Liver (tissue), 9 donors: Measurements from ENCODE around the gene ZER1. TPM values are rescaled to one million over a fixed set of nuclear protein-coding genes. Genes with fewer than 3 reads are reported as not detected.

Source experiments
- DNase-seq: peaks from one replicate; pipeline ENCODE4 v3.0.0-alpha.2; 2017; ENCODE audit warnings: low spot score
- H3K27ac ChIP-seq, 2 donors: one replicate each; pipeline ENCODE4 v1.7.0; 2013; ENCODE audit warnings: inconsistent platforms in 2 of 2, low read length in 2 of 2, control low read depth in 1 of 2, low read depth in 1 of 2, mild to moderate bottlenecking in 1 of 2
- H3K27me3 ChIP-seq, 4 donors: one replicate each; pipeline versions ENCODE4 v1.6.1 to v1.7.0; 2013; ENCODE audit warnings: low read length in 3 of 4, inconsistent platforms in 1 of 4, mild to moderate bottlenecking in 1 of 4, moderate library complexity in 1 of 4; ENCODE audit not compliant: control insufficient read depth in 4 of 4, insufficient read depth in 4 of 4
- H3K36me3 ChIP-seq, 4 donors: one replicate each; pipeline versions ENCODE4 v1.6.1 to v1.7.0; 2013; ENCODE audit warnings: low read length in 3 of 4, mild to moderate bottlenecking in 3 of 4, low read depth in 1 of 4, moderate library complexity in 1 of 4; ENCODE audit not compliant: control insufficient read depth in 4 of 4, insufficient read depth in 3 of 4
- H3K4me1 ChIP-seq, 4 donors: one replicate each; pipeline versions ENCODE4 v1.6.1 to v1.7.0; 2013; ENCODE audit warnings: low read length in 3 of 4, mild to moderate bottlenecking in 3 of 4, moderate library complexity in 1 of 4; ENCODE audit not compliant: control insufficient read depth in 4 of 4, insufficient read depth in 4 of 4
- H3K4me3 ChIP-seq, 3 donors: one replicate each; pipeline versions ENCODE4 v1.6.1 to v1.7.0; 2013; ENCODE audit warnings: low read length in 3 of 3, control low read depth in 1 of 3, low read depth in 1 of 3, mild to moderate bottlenecking in 1 of 3
- H3K9ac ChIP-seq, 2 donors: one replicate each; pipeline ENCODE4 v1.7.0; 2013; ENCODE audit warnings: low read length in 2 of 2, mild to moderate bottlenecking in 2 of 2, moderate library complexity in 2 of 2, control low read depth in 1 of 2, low read depth in 1 of 2
- H3K9me3 ChIP-seq, 4 donors: one replicate each; pipeline versions ENCODE4 v1.6.1 to v1.7.0; 2013; ENCODE audit warnings: low read length in 3 of 4; ENCODE audit not compliant: control insufficient read depth in 4 of 4
- EGR1 ChIP-seq, 2 donors: IDR thresholded peaks; 2 replicates each; pipeline ENCODE4 v1.6.1; 2016 to 2018; ENCODE audit warnings: antibody characterized with exemption in 2 of 2, low read depth in 2 of 2
- FOXA1 ChIP-seq: IDR thresholded peaks from 2 replicates; pipeline ENCODE4 v1.6.1; 2016; ENCODE audit warnings: antibody characterized with exemption
- FOXA2 ChIP-seq: IDR thresholded peaks from 2 replicates; pipeline ENCODE4 v1.6.1; 2016; ENCODE audit warnings: antibody characterized with exemption
- GABPA ChIP-seq, 2 donors: IDR thresholded peaks in 1 of 2; conservative IDR thresholded peaks in 1 of 2; 2 replicates each; pipeline ENCODE4 v1.6.1; 2016; ENCODE audit warnings: antibody characterized with exemption in 2 of 2, mild to moderate bottlenecking in 1 of 2, moderate library complexity in 1 of 2
- HNF4A ChIP-seq, 2 donors: conservative IDR thresholded peaks; 2 replicates each; pipeline ENCODE4 v1.6.1; 2016; ENCODE audit warnings: antibody characterized with exemption in 2 of 2, mild to moderate bottlenecking in 2 of 2
- HNF4G ChIP-seq: IDR thresholded peaks from 2 replicates; pipeline ENCODE4 v1.6.1; 2016; ENCODE audit warnings: antibody characterized with exemption
- JUND ChIP-seq, 2 donors: IDR thresholded peaks; 2 replicates each; pipeline ENCODE4 v1.6.1; 2016; ENCODE audit warnings: antibody characterized with exemption in 2 of 2
- NR2F2 ChIP-seq: IDR thresholded peaks from 2 replicates; pipeline ENCODE4 v1.6.1; 2016; ENCODE audit warnings: antibody characterized with exemption
- RAD21 ChIP-seq, 2 donors: IDR thresholded peaks; 2 replicates each; pipeline ENCODE4 v1.6.1; 2016; ENCODE audit warnings: antibody characterized with exemption in 2 of 2, mild to moderate bottlenecking in 2 of 2
- RXRA ChIP-seq, 2 donors: IDR thresholded peaks; 2 replicates each; pipeline ENCODE4 v1.6.1; 2017 to 2018; ENCODE audit warnings: antibody characterized with exemption in 2 of 2, mild to moderate bottlenecking in 1 of 2
- SP1 ChIP-seq: IDR thresholded peaks from 2 replicates; pipeline ENCODE4 v1.6.1; 2018; ENCODE audit warnings: antibody characterized with exemption, mild to moderate bottlenecking
- TAF1 ChIP-seq: conservative IDR thresholded peaks from 2 replicates; pipeline ENCODE4 v1.6.1; 2016; ENCODE audit warnings: antibody characterized with exemption, mild to moderate bottlenecking
- YY1 ChIP-seq: IDR thresholded peaks from 2 replicates; pipeline ENCODE4 v1.6.1; 2016; ENCODE audit warnings: antibody characterized with exemption, mild to moderate bottlenecking
- WGBS: extraction: QIAGEN DNeasy Blood & Tissue Kit; methylation state at CpG from one replicate; pipeline ENCODE4 v1.1.7; 2013; 5-methylcytosine and 5-hydroxymethylcytosine counted together
- polyA plus RNA-seq, 2 donors: library from polyadenylated mRNA; stranded (reverse) in 1 of 2; unstranded in 1 of 2; fragments of 200-250 nt in 1 of 2; fragments of >200 nt in 1 of 2; fragmentation: Nextera tagmentation in 1 of 2; extraction: Ambion mirVana in 1 of 2; gene quantifications; one replicate each; pipeline versions ENCODE4 v1.2.1 to v1.2.3, GENCODE V29; 2013 to 2015
- total RNA-seq, 2 donors: library from RNA; depleted of rRNA; stranded (reverse); fragments of >200 nt; gene quantifications; one replicate each; pipeline ENCODE4 v1.2.3, GENCODE V29; 2014
- TF ChIP-seq, protein P1 (sequence below): IDR thresholded peaks from 2 replicates; pipeline ENCODE4 v1.6.1; 2016; ENCODE audit warnings: antibody characterized with exemption, mild to moderate bottlenecking
- TF ChIP-seq, protein P2 (sequence below): fragments of 150-350 bp; IDR thresholded peaks from 2 replicates; pipeline ENCODE4 v1.5.1; 2017; ENCODE audit warnings: improper control_type of control experiment, low read depth, low read length; ENCODE audit not compliant: missing input control
- TF ChIP-seq, protein P3 (sequence below): IDR thresholded peaks from 2 replicates; pipeline ENCODE4 v1.6.1; 2016; ENCODE audit warnings: antibody characterized with exemption
- TF ChIP-seq, protein P4 (sequence below): IDR thresholded peaks from 2 replicates; pipeline ENCODE4 v1.6.1; 2016; ENCODE audit warnings: antibody characterized with exemption
- TF ChIP-seq, protein P5 (sequence below): IDR thresholded peaks from 2 replicates; pipeline ENCODE4 v1.6.1; 2016; ENCODE audit warnings: antibody characterized with exemption
- donor health status: healthy.
- donor health status: healthy.
- donor health status: healthy.
- donor health status: healthy.
- donor health status: healthy.

ZER1 gene
- total and polyA plus RNA-seq, 4 donors = 7.6 to 29.1 (median 15.8) TPM

DNA sequence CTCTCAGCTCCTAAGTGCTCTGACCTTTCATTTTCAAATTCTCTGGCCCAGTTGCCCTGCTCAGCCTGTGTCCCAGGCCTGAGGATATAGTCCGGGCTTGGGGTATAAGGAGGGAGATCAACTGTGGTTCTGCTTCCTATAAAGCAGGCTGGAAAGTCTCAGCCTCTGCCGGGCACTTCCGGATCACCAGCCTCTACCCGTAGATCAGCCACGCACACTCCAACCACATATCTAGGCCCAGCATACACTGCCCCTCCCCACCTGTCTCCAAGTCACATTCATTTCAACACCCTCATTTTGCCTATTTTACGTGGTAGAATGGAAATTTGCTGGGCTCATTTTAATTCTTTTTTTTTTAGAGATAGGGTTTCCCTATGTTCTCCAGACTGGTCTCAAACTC is 3.1 kb downstream of the ZER1 start:
- Histone ChIP-seq H3K4me3 (no peak overlapping the region), H3K27ac (no peak overlapping the region), H3K9me3 (no peaks in the 10 kb centered on the region), H3K27me3 (no peaks in the 10 kb centered on the region), H3K36me3 (peaks cover 0 to 2% (median 0%) of the 10 kb centered on the region in 4 donors), H3K9ac (no peak overlapping the region), H3K4me1 (peaks cover 14 to 68% (median 52%) of the 10 kb centered on the region in 4 donors)
- 88% methylated on average over 6 of the region's 6 CpGs for WGBS
- TF ChIP-seq HNF4G (no peak), GABPA (IDR thresholded peaks at IDR 0.05 in 1 of 2, conservative IDR thresholded peaks at IDR 0.05 in 1 of 2) (no peak)
- DNase-seq = peak; percentile 58

GRCh38 chr9:128765499-128765898 is 6.2 kb downstream of the ZER1 start:
- TF ChIP-seq FOXA2 (peak; percentile 84), SP1 (peak; percentile 27), FOXA1 (peak; percentile 81), RAD21 (IDR thresholded peaks at IDR 0.05) (peak; percentile 18 to 21), RXRA (IDR thresholded peaks at IDR 0.05) (peak in 1 of 2 donors; percentile 27), JUND (IDR thresholded peaks at IDR 0.05) (peak in 1 of 2 donors; percentile 40), HNF4A (conservative IDR thresholded peaks at IDR 0.05) (peak; percentile 30 to 44), NR2F2 (no peak), YY1 (no peak), GABPA (IDR thresholded peaks at IDR 0.05 in 1 of 2, conservative IDR thresholded peaks at IDR 0.05 in 1 of 2) (peak in 1 of 2 donors; percentile 47), TAF1 (no peak), EGR1 (IDR thresholded peaks at IDR 0.05; ENCODE audit: low read depth in 2 of 2) (no peak), HNF4G (no peak)
- TF ChIP-seq, protein P1, sequence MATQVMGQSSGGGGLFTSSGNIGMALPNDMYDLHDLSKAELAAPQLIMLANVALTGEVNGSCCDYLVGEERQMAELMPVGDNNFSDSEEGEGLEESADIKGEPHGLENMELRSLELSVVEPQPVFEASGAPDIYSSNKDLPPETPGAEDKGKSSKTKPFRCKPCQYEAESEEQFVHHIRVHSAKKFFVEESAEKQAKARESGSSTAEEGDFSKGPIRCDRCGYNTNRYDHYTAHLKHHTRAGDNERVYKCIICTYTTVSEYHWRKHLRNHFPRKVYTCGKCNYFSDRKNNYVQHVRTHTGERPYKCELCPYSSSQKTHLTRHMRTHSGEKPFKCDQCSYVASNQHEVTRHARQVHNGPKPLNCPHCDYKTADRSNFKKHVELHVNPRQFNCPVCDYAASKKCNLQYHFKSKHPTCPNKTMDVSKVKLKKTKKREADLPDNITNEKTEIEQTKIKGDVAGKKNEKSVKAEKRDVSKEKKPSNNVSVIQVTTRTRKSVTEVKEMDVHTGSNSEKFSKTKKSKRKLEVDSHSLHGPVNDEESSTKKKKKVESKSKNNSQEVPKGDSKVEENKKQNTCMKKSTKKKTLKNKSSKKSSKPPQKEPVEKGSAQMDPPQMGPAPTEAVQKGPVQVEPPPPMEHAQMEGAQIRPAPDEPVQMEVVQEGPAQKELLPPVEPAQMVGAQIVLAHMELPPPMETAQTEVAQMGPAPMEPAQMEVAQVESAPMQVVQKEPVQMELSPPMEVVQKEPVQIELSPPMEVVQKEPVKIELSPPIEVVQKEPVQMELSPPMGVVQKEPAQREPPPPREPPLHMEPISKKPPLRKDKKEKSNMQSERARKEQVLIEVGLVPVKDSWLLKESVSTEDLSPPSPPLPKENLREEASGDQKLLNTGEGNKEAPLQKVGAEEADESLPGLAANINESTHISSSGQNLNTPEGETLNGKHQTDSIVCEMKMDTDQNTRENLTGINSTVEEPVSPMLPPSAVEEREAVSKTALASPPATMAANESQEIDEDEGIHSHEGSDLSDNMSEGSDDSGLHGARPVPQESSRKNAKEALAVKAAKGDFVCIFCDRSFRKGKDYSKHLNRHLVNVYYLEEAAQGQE = peak; percentile 29
- TF ChIP-seq, protein P2, sequence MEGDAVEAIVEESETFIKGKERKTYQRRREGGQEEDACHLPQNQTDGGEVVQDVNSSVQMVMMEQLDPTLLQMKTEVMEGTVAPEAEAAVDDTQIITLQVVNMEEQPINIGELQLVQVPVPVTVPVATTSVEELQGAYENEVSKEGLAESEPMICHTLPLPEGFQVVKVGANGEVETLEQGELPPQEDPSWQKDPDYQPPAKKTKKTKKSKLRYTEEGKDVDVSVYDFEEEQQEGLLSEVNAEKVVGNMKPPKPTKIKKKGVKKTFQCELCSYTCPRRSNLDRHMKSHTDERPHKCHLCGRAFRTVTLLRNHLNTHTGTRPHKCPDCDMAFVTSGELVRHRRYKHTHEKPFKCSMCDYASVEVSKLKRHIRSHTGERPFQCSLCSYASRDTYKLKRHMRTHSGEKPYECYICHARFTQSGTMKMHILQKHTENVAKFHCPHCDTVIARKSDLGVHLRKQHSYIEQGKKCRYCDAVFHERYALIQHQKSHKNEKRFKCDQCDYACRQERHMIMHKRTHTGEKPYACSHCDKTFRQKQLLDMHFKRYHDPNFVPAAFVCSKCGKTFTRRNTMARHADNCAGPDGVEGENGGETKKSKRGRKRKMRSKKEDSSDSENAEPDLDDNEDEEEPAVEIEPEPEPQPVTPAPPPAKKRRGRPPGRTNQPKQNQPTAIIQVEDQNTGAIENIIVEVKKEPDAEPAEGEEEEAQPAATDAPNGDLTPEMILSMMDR = no peak
- TF ChIP-seq, protein P3, sequence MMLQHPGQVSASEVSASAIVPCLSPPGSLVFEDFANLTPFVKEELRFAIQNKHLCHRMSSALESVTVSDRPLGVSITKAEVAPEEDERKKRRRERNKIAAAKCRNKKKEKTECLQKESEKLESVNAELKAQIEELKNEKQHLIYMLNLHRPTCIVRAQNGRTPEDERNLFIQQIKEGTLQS = no peak
- TF ChIP-seq, protein P4, sequence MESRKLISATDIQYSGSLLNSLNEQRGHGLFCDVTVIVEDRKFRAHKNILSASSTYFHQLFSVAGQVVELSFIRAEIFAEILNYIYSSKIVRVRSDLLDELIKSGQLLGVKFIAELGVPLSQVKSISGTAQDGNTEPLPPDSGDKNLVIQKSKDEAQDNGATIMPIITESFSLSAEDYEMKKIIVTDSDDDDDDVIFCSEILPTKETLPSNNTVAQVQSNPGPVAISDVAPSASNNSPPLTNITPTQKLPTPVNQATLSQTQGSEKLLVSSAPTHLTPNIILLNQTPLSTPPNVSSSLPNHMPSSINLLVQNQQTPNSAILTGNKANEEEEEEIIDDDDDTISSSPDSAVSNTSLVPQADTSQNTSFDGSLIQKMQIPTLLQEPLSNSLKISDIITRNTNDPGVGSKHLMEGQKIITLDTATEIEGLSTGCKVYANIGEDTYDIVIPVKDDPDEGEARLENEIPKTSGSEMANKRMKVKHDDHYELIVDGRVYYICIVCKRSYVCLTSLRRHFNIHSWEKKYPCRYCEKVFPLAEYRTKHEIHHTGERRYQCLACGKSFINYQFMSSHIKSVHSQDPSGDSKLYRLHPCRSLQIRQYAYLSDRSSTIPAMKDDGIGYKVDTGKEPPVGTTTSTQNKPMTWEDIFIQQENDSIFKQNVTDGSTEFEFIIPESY = peak; percentile 15
- TF ChIP-seq, protein P5, sequence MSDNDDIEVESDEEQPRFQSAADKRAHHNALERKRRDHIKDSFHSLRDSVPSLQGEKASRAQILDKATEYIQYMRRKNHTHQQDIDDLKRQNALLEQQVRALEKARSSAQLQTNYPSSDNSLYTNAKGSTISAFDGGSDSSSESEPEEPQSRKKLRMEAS = no peak
- DNase-seq = no peak
- 30% methylated on average over 3 of the region's 3 CpGs for WGBS
- Histone ChIP-seq H3K4me3 (peak overlapping the region in 1 of 3 donors; percentile 20), H3K27me3 (no peaks in the 10 kb centered on the region), H3K27ac (peak overlapping the region; percentile 11 to 36), H3K9ac (peak overlapping the region in 1 of 2 donors; percentile 3), H3K36me3 (peaks cover 0 to 2% (median 0%) of the 10 kb centered on the region in 4 donors), H3K4me1 (peaks cover 24 to 79% (median 63%) of the 10 kb centered on the region in 4 donors), H3K9me3 (no peaks in the 10 kb centered on the region)
